Measurements from ENCODE around the gene PRSS3. TPM values are rescaled to one million over a fixed set of nuclear protein-coding genes. Genes with fewer than 3 reads are reported as not detected.
"Not testable (repeated sequence)": the region's sequence is repeated elsewhere in the genome, so short reads cannot be mapped to it uniquely, and the experiment has no call there.

Gene PRSS3
- total RNA-seq, 2 donors from 2014 or later: 1.00 TPM; not detected in 1

- DNase-seq (ENCODE audit: low spot score); intact Hi-C loops (cut with DNase I): not testable (repeated sequence)
These were observed 52.5 kb downstream of the PRSS3 start for GRCh38 chr9:33847894-33848205.

Other genes starting within 250 kb of the PRSS3 start
- gene UBE2R2, start 21.6 kb downstream of the PRSS3 start, total RNA-seq: 10 to 100 TPM; 33.0 to 37.1 TPM